GM23338 (cell line): ENCODE data around the gene NEB. TPM values are rescaled to one million over a fixed set of nuclear protein-coding genes. Genes with fewer than 3 reads are reported as not detected.

Experiments
- ATAC-seq: fragments of 200-7000 bp; cut with Tn5 transposase; 3 replicates; pipeline ENCODE4 v1.9.1; 2020
- DNase-seq: peaks from one replicate; pipeline ENCODE4 v3.0.0-alpha.2; 2015; ENCODE audit warnings: low spot score
- H2AFZ ChIP-seq: fragments of 200-600 bp; sonication (generic); 2 replicates; pipeline ENCODE4 v1.8.0; 2016; ENCODE audit warnings: antibody characterized with exemption, mild to moderate bottlenecking, moderate library complexity
- H3F3A ChIP-seq: fragments of 200-600 bp; sonication (generic); replicated peaks from 2 replicates; pipeline ENCODE4 v1.8.0; 2017; ENCODE audit warnings: antibody characterized with exemption, mixed run types, low read depth
- H3K27ac ChIP-seq: fragments of 200-600 bp; sonication (generic); 2 replicates; pipeline ENCODE4 v1.6.1; 2016; ENCODE audit warnings: low read depth
- H3K27me3 ChIP-seq: fragments of 200-600 bp; sonication (generic); 2 replicates; pipeline ENCODE4 v1.8.0; 2016; ENCODE audit warnings: mild to moderate bottlenecking, mixed run types, moderate library complexity; ENCODE audit not compliant: insufficient read depth
- H3K36me3 ChIP-seq: fragments of 200-600 bp; sonication (generic); 2 replicates; pipeline ENCODE4 v1.8.0; 2016; ENCODE audit warnings: mild to moderate bottlenecking; ENCODE audit not compliant: insufficient read depth
- H3K4me1 ChIP-seq: fragments of 200-600 bp; sonication (generic); 2 replicates; pipeline ENCODE4 v1.8.0; 2016; ENCODE audit warnings: mild to moderate bottlenecking, moderate library complexity; ENCODE audit not compliant: insufficient read depth
- H3K4me2 ChIP-seq: fragments of 200-600 bp; sonication (generic); 2 replicates; pipeline ENCODE4 v1.7.1; 2017; ENCODE audit warnings: mixed run types
- H3K4me3 ChIP-seq: fragments of 200-600 bp; sonication (generic); 2 replicates; pipeline ENCODE4 v1.6.1; 2016; ENCODE audit warnings: mixed run types
- H3K79me2 ChIP-seq: fragments of 200-600 bp; sonication (generic); replicated peaks from 2 replicates; pipeline ENCODE4 v1.8.0; 2017; ENCODE audit warnings: mild to moderate bottlenecking; ENCODE audit not compliant: insufficient read depth
- H3K9me2 ChIP-seq: fragments of 200-600 bp; sonication (generic); 2 replicates; pipeline ENCODE4 v1.8.0; 2017; ENCODE audit not compliant: insufficient read depth
- H4K20me1 ChIP-seq: fragments of 200-600 bp; sonication (generic); replicated peaks from 2 replicates; pipeline ENCODE4 v1.8.0; 2017; ENCODE audit warnings: mild to moderate bottlenecking; ENCODE audit not compliant: insufficient read depth
- H3K27ac Mint-ChIP-seq: 2 replicates; pipeline ENCODE4 v1.8.0; 2020; ENCODE audit warnings: inconsistent platforms, mild to moderate bottlenecking, moderate library complexity, mixed read lengths
- H3K27me3 Mint-ChIP-seq: 3 replicates; pipeline ENCODE4 v1.8.0; 2022; ENCODE audit warnings: low read depth, mild to moderate bottlenecking, moderate library complexity, mixed read lengths, inconsistent platforms; ENCODE audit not compliant: insufficient read depth, poor library complexity
- H3K36me3 Mint-ChIP-seq: 3 replicates; pipeline ENCODE4 v1.8.0; 2021; ENCODE audit warnings: low read depth, mild to moderate bottlenecking, inconsistent platforms, moderate library complexity, mixed read lengths
- H3K4me1 Mint-ChIP-seq: 3 replicates; pipeline ENCODE4 v1.8.0; 2020; ENCODE audit warnings: mild to moderate bottlenecking, inconsistent platforms, mixed read lengths
- H3K4me3 Mint-ChIP-seq: 3 replicates; pipeline ENCODE4 v1.8.0; 2021; ENCODE audit warnings: moderate library complexity, mild to moderate bottlenecking, inconsistent platforms, mixed read lengths
- H3K9me3 Mint-ChIP-seq: 3 replicates; pipeline ENCODE4 v1.8.0; 2020; ENCODE audit warnings: moderate library complexity, mild to moderate bottlenecking, inconsistent platforms, mixed read lengths
- CREB1 ChIP-seq: fragments of 250-450 bp; sonication (Bioruptor Pico); IDR thresholded peaks from 2 replicates; pipeline ENCODE4 v1.5.0; 2020; ENCODE audit warnings: low read depth, mild to moderate bottlenecking, moderate library complexity
- EZH2 ChIP-seq: fragments of 200-600 bp; sonication (generic); IDR thresholded peaks from one replicate; pipeline ENCODE4 v1.8.0; 2017; ENCODE audit warnings: antibody characterized with exemption, mild to moderate bottlenecking, low read depth; ENCODE audit not compliant: unreplicated experiment
- EZH2phosphoT487 ChIP-seq: fragments of 200-600 bp; sonication (generic); IDR thresholded peaks from one replicate; pipeline ENCODE4 v1.8.1; 2018; ENCODE audit warnings: antibody characterized with exemption; ENCODE audit not compliant: unreplicated experiment
- JUNB ChIP-seq: IDR thresholded peaks from one replicate; pipeline ENCODE4 v1.6.1; 2016; ENCODE audit warnings: antibody characterized with exemption; ENCODE audit not compliant: unreplicated experiment
- NANOG ChIP-seq: IDR thresholded peaks from 2 replicates; pipeline ENCODE4 v1.6.1; 2016; ENCODE audit warnings: antibody characterized with exemption, borderline replicate concordance
- POLR2AphosphoS5 ChIP-seq: IDR thresholded peaks from 2 replicates; pipeline ENCODE4 v1.6.1; 2016; ENCODE audit warnings: antibody characterized with exemption, low read depth
- STAT1 ChIP-seq: IDR thresholded peaks from one replicate; pipeline ENCODE4 v1.6.1; 2016; ENCODE audit warnings: antibody characterized with exemption; ENCODE audit not compliant: unreplicated experiment
- ZNF114 ChIP-seq: fragments of 250-450 bp; sonication (Bioruptor Pico); IDR thresholded peaks from 2 replicates; pipeline ENCODE4 v1.5.0; 2020; ENCODE audit warnings: mild to moderate bottlenecking, moderate library complexity
- ZNF331 ChIP-seq: fragments of 250-450 bp; sonication (Bioruptor Pico); IDR thresholded peaks from 2 replicates; pipeline ENCODE4 v1.5.0; 2020; ENCODE audit warnings: low read depth, mild to moderate bottlenecking, moderate library complexity
- ZNF462 ChIP-seq: fragments of 250-450 bp; sonication (Bioruptor Pico); IDR thresholded peaks from 2 replicates; pipeline ENCODE4 v1.5.0; 2020; ENCODE audit warnings: mild to moderate bottlenecking, moderate library complexity
- polyA plus RNA-seq: library from polyadenylated mRNA; unstranded; fragments of >200 nt; fragmentation: Nextera tagmentation; extraction: Ambion mirVana; gene quantifications from 2 replicates; pipeline ENCODE4 v1.2.1, GENCODE V29; 2016
- total RNA-seq: library from RNA; depleted of rRNA; stranded (reverse); fragments of >200 nt; shearing (Covaris generic); gene quantifications from 2 replicates; pipeline ENCODE4 v1.2.3, GENCODE V29; 2014
- TF ChIP-seq, protein P1 (sequence below): IDR thresholded peaks from one replicate; pipeline ENCODE4 v1.6.1; 2018; ENCODE audit warnings: antibody characterized with exemption; ENCODE audit not compliant: unreplicated experiment
- TF ChIP-seq, protein P2 (sequence below): IDR thresholded peaks from 2 replicates; pipeline ENCODE4 v1.6.1; 2016; ENCODE audit warnings: antibody characterized with exemption

The NEB gene
- total and polyA plus RNA-seq, 2 experiments from 2014 or later: 6.2 to 13.7 TPM

DNA sequence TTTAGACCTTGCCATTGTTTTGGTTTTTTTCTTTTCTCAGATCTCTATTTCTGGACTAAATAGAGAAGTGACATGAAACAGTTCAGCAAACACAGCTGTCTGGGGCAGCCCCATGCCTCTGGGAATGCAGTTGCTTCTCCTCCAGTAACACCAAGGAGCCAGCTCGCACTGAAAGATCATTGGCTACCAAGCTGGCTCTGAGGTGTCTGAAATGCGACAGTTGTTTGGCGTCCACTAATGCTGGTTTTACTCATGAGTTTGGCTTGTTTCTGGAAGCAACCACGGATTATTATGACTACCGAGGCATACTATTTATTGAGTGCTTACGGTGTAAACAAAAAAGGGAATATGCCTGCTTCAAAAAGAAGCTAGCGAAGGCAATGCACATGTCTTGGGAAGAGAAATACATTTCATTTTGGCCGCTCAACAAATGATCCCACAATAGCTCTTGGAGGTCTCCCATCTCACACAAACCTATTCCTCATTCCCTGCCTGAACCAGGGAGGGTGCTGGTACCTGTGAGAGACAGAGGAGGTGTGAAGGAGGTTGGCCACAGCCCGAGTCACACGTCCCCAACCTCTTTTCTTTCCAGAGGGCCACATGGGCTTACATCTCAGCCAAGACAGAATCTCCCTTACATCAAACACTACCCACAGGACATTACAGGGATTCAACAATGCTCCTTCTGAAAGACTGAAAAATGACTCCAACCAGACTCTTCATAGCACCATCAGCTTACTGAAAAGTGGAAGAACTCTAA, 37.5 kb upstream of the NEB start:
- H3K27me3 Mint-ChIP-seq: no peaks in the 10 kb centered on the region
- Histone ChIP-seq H3F3A (no peaks in the 10 kb centered on the region), H3K4me3 (no peak overlapping the region), H3K27ac (no peak overlapping the region), H3K79me2 (no peaks in the 10 kb centered on the region), H2AFZ (no peak overlapping the region), H4K20me1 (no peaks in the 10 kb centered on the region), H3K4me1 (no peaks in the 10 kb centered on the region), H3K4me2 (no peak overlapping the region), H3K27me3 (no peaks in the 10 kb centered on the region), H3K9me2 (peaks cover 9% of the 10 kb centered on the region; the same call in 1 of the 2 replicates), H3K36me3 (0 out of 2 replicates have a peak, but pooled peaks cover 7% of the 10 kb centered on the region)
- DNase-seq (no peak), ATAC-seq (no peak)
- H3K27ac Mint-ChIP-seq: no peak overlapping the region
- TF ChIP-seq JUNB (no peak), NANOG (no peak), EZH2 (no peak), STAT1 (no peak), ZNF462 (CRISPR knock-in tag) (no peak), ZNF114 (CRISPR knock-in tag) (no peak), CREB1 (CRISPR knock-in tag) (no peak), EZH2phosphoT487 (no peak), ZNF331 (CRISPR knock-in tag) (no peak), POLR2AphosphoS5 (no peak)
- TF ChIP-seq, protein P1, sequence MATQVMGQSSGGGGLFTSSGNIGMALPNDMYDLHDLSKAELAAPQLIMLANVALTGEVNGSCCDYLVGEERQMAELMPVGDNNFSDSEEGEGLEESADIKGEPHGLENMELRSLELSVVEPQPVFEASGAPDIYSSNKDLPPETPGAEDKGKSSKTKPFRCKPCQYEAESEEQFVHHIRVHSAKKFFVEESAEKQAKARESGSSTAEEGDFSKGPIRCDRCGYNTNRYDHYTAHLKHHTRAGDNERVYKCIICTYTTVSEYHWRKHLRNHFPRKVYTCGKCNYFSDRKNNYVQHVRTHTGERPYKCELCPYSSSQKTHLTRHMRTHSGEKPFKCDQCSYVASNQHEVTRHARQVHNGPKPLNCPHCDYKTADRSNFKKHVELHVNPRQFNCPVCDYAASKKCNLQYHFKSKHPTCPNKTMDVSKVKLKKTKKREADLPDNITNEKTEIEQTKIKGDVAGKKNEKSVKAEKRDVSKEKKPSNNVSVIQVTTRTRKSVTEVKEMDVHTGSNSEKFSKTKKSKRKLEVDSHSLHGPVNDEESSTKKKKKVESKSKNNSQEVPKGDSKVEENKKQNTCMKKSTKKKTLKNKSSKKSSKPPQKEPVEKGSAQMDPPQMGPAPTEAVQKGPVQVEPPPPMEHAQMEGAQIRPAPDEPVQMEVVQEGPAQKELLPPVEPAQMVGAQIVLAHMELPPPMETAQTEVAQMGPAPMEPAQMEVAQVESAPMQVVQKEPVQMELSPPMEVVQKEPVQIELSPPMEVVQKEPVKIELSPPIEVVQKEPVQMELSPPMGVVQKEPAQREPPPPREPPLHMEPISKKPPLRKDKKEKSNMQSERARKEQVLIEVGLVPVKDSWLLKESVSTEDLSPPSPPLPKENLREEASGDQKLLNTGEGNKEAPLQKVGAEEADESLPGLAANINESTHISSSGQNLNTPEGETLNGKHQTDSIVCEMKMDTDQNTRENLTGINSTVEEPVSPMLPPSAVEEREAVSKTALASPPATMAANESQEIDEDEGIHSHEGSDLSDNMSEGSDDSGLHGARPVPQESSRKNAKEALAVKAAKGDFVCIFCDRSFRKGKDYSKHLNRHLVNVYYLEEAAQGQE: no peak
- TF ChIP-seq, protein P2, sequence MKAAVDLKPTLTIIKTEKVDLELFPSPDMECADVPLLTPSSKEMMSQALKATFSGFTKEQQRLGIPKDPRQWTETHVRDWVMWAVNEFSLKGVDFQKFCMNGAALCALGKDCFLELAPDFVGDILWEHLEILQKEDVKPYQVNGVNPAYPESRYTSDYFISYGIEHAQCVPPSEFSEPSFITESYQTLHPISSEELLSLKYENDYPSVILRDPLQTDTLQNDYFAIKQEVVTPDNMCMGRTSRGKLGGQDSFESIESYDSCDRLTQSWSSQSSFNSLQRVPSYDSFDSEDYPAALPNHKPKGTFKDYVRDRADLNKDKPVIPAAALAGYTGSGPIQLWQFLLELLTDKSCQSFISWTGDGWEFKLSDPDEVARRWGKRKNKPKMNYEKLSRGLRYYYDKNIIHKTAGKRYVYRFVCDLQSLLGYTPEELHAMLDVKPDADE: no peak
- H3K9me3 Mint-ChIP-seq: no peaks in the 10 kb centered on the region
- H3K36me3 Mint-ChIP-seq: peaks cover 15% of the 10 kb centered on the region; the same call in 2 of the 3 replicates
- 0 out of 3 replicates have a peak, but pooled peaks cover 1% of the 10 kb centered on the region for H3K4me1 Mint-ChIP-seq
- H3K4me3 Mint-ChIP-seq: no peak overlapping the region
